ENCODE data around the gene OTOS.

OTOS gene

DNA sequence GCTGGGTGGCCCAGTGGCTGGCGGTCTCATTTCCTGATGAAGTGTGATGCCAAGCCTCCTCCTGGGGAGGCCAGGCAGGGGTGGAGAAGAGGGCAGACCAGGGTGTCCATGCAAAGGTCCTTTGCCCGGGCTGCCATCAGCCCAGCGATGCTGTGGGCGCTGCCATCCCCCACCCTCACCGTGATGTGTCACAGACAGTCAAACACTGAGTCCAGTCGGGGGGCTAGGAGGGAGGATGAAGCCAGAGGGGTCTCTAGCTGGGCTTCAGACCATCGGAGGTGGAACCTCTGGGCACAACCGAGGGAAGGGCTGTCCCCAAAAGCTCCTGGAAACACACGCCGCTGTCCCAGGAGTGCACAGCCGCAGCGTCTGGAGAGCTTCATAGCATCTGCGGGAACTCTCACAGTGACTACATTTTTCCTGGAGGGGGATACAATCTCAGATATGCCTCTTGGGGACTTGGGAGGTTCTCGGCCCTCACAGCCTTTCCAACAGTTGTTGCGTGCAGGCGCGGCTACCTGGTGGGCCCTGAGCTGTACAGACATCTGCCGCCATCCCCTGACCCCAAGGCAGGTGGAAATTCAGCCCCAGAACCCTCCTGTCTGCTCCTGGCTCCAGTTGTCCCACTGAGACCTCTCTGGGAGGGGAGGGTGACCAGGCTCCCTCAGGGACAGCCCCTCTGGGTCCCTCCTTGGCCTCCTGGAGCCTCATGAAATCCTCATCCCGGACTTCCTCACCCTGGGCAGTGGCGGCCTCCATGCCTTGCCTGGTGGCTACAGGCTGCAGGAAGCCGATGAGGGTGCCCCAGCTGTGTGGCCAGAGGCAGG is 26.5 kb upstream of the OTOS start:
- DNase-seq: no peak

DNA sequence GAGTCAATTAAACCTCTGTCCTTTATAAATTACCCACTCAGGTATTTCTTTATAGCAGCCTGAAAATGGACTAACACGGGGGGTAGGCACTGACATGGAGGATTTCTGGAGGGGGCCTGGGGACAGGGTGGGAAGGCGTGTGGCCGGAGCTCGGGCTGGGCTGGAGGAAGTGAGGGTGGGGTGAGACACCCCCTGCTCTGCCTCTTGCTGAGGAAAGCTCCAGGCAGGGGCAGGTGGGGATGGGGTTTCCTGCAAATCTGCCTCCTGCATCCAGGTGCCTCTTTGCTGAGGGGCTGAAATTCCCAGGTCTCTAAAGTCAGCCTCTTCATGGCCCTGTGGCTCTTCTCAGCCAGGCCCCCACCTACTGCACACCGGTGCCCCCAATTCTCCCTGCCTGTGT is 25.7 kb upstream of the OTOS start:
- DNase-seq: no peak

DNA sequence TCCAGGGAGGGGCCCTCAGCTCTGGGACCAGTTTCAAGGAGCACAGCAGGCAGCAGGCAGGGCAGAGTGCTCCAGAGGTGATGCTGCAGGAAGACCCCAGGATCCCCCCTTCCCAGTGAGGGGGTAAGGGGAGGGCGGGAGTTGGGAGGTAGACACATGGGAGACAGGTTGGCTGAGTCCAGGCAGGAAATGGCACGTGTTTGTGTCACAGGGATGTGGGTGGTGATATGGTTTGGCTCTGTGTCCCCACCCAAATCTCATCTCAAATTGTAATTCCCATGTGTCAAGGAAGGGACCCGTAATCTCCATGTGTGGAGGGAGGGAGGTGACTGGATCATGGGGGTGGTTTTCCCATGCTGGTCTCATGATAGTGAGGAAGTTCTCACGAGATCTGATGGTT is 25.2 kb upstream of the OTOS start:
- no peak for DNase-seq

- DNase-seq: no peak
Observed at GRCh38 chr2:240165034-240165433, 24.6 kb upstream of the OTOS start.

GRCh38 chr2:240164586-240164985 is 24.1 kb upstream of the OTOS start:
- DNase-seq: no peak

- no peak for DNase-seq
Observed at GRCh38 chr2:240163844-240164574, 23.6 kb upstream of the OTOS start.

GRCh38 chr2:240162939-240163714 is 22.7 kb upstream of the OTOS start:
- no peak for DNase-seq

- no peak for DNase-seq
Observed at GRCh38 chr2:240162531-240162930, 22.1 kb upstream of the OTOS start.

DNA sequence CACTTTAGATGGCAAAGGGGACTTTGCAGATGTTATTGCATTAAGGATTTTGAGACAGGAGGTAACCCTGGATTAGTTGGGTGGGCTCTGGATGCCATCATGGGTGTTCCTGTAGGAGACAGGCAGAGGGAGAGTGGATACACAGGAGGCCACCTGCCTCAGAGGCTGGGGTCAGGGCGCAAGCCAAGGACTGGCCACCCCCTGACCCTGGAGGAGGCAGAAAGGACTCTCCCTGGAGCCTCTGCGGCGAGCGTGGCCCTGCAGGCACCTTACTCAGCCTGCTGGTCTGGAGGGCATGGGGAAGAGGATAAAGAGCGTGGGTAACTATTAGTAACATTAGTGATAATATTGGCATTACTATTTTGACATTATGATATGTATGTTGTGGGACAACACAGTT is 21.6 kb upstream of the OTOS start:
- no peak for DNase-seq

DNA sequence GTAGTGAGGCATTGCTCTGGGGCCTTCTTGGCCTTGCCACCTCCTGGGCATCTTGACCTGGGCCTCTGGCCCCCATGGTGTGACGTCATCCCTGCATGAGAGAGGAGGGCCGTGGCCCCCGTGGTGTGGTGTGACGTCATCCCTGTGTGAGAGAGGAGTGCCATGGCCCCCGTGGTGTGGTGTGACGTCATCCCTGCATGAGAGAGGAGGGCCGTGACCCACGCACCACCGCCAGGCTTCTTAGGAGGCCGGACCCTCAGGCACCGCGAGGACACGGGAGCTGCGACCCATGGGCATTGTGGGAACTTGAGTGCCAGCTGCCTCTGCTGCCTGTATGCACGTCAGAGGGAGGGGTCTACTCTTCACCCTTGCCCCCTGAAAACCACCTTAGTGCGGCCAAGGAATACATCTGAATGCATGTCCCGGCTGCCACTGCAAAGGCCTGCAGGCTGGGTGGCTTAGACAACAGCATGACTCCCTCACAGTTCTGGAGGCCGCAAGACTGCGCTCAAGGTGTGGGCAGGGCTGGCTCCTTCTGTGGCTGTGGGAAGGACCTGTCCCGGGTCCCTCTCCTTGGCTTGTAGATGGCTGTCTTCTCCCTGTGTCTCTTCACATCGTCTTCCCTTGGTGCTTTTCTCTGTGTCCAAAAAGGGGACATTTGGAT is 20.8 kb upstream of the OTOS start:
- no peak for DNase-seq

DNA sequence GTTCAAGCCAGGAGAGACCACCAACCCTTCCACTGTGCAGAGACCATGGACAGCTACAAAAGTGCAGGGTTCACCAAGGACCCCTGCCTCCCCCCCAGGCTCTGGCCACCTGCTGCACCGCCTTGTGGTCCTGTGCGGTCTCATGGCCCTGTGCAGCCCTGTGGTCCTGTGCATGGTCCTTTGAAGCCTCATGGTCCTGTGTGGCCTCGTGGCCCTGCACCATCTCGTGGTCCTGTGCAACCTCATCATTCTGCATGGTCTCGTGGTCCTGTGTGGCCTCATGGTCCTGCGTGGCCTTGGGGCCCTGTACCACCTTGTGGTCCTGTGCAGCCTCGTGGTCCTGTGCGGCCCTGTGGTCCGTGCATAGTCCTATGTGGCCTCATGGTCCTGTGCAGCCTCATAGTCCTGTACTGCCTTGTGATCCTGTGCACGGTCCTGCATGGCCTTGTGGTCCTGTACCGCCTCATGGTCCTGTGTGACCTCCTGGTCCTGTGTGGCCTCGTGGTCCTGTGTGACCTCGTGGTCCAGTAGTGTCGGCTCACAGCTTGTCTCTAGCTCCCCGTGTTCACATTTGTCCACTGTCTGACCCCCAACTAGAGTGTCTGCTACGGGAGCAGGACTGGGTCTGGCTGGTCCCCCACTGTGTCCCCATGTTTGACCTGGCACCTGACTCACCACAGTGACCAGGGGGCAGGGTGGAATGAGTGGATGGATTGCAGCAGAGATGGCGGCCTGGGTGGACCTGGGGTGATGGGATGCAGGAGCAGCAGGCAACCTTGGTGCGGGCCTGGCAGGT is 20.0 kb upstream of the OTOS start:
- no peak for DNase-seq

DNA sequence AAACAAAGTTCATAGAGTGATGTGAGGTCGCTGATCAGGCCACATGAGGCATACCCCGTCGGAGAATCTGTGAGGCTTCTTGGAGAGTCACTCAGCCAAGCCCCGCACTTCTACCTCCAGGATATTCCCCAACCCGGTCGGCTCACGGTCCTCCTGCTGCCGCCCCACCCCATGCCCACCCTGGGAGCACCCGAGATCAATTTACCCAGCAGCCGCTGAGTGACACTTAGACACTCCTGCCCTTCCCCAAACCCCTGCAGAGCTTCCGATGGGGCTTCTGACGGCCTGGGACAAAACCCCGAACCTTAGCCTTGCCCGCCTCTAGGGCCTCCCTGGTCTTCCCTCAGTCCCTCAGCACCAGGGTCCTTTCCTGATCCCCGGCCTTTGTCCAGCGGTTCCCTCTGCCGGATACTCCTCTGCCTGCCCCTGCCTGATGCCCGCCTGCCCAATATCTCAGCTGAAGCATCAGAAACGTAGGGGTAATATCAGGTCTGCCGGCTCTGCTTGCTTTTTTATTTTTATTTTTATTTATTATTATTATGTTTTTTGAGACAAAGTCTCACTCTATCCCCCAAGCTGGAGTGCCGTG is 18.9 kb upstream of the OTOS start:
- DNase-seq: no peak

DNA sequence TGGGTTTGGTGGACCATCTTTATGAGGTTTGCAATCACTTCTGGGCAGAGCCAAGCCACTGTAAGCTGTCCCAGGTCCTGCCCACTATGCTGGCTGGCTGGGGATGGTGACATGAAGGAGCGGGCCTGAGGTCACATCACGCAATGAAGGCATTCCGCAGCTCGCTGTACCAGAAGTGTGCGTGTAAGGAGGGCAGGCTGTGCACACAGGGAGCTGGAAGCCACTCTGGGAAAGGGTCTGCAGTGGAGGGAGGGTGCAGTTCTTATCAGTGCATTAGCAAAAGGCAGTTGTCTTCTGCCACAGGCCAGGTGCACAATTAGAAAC is 16.7 kb upstream of the OTOS start:
- no peak for DNase-seq

- DNase-seq: no peak
Observed at GRCh38 chr2:240156435-240157146, 16.1 kb upstream of the OTOS start.

GRCh38 chr2:240155745-240156390 is 15.4 kb upstream of the OTOS start:
- no peak for DNase-seq

- DNase-seq: no peak
Observed at GRCh38 chr2:240155048-240155744, 14.7 kb upstream of the OTOS start.

DNA sequence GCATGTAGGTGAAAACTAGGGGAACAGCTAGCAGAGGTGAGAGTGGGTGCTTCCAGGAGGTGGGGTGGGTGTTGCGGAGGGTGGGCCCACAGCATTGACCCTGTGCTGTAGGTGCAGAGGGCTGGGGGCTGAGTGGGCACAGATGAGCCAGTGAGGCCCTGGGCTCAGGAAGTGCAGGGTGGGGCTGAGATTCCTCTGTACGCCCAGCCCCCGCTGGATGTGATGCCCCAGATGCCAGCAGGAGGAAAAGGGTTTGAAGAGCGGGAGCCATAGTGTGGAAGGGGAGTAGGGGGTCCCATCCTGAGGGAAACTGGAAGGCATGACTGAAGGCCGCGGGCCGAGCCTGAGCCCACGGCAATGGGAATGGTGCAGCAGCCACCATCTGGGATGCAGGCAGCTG is 14.1 kb upstream of the OTOS start:
- DNase-seq: no peak

GRCh38 chr2:240153418-240153817 is 13.0 kb upstream of the OTOS start:
- no peak for DNase-seq

- DNase-seq: no peak
Observed at GRCh38 chr2:240151477-240152031, 11.1 kb upstream of the OTOS start.
